Midbrain (tissue), 1 donor: ENCODE results near the gene NUCKS1.

Source experiments
- DNase-seq: peaks from one replicate; lab custom pipeline; 2025; lab: John Stamatoyannopoulos, UW

The NUCKS1 gene

DNA sequence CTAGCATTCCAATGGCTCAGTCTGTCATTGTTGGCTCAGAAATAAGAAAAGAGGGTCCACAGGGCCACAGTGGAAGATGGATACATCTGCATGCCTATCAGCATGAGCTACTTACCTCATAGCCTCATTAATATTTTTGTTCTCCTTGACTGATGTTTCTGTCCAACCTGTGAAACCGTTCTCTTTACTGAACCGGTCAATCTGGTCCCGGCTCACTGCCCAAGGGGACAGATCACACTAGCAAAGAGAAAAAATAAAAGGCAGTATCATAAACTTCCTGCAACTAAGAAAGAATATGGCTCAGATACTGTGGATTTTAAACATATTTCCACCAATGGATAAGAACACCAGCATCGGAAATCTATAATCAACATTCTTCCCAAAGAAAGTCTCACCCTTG is 20.6 kb upstream of the NUCKS1 start:
- DNase-seq = no peak

DNA sequence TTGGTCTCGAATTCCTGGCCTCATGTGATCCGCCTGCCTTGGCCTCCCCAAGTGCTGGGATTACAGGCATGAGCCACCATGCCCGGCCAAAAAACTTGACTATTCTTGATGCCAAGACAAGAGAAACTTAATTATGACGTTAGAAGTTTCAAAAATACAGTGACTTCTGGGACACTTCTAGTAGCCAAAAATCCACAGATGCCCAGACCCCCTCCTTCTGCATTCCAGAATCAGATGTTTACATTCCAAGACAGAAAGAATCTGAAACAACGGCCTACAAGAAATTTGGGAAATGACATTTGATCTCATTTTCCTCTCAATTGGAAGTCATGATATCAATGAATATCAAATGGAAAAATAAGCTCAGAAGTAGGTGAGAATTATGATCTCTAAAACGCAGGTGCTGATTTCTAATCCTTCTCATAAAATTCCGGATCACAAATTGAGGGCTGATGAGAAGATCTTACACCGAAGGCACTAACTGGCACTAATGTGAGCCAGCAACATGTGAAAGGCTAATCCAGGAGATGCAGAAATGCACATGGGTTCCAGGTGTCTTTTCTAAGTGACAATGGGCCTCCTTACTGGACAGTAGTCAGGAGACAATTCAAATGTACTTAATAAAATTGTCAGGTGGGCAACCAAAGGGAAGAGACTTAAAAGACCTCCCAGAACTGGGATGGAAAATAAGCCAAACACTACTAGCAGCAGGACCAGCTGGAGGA is 19.8 kb upstream of the NUCKS1 start:
- DNase-seq = no peak

DNA sequence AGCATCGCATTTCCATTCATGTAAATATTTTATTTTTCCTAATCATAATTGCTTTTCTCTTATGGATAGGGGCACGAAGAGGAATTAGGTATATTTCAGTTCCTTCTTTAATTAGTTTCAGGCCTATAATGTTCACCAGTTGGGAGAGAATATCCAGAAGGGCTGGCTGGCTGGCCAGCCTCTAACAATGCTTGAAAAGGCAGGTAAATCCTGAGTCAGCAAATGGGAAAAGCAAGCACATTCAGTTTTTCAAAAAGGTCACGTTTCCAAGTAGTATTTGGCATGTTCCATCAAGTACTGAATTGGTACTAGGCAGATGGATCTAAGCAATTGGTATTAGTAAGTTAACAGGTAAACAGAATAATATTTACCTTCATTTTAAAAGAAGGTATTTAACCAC is 17.3 kb upstream of the NUCKS1 start:
- no peak for DNase-seq

DNA sequence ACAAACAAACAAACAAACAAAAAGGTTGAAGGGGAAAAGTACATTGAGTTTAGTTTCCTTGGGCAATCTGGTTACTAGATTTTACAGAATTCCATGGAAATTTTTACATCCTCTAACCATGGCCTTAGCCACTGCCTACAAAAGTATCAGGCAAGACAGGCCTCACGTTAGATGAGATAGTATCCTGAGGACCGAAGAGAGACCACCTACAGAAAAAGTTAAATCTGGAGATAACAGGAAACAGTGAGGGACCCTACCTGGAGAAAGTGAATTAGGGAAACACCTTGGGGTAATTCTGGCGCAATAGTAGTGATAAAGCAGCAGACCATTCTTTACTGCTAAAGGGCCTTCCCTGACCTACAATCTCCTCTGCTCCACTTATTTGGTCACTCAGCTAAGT is 16.6 kb upstream of the NUCKS1 start:
- no peak for DNase-seq

DNA sequence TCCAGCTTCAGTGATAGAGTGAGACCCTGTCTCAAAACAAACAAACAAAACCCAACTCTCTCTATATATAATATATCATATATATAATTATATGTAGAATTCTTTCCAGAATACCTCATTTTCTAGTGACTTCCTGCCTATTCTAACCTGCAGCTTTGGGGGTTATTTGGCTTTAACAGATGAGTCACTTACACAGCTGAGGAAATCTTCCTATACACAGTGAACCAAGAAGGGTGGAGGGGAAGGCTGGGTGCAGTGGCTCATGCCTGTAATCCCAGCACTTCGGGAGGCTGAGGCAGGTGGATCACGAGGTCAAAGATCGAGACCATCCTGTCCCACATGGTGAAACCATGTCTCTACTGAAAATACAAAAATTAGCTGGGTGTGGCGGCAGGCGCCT is 16.1 kb upstream of the NUCKS1 start:
- no peak for DNase-seq

DNA sequence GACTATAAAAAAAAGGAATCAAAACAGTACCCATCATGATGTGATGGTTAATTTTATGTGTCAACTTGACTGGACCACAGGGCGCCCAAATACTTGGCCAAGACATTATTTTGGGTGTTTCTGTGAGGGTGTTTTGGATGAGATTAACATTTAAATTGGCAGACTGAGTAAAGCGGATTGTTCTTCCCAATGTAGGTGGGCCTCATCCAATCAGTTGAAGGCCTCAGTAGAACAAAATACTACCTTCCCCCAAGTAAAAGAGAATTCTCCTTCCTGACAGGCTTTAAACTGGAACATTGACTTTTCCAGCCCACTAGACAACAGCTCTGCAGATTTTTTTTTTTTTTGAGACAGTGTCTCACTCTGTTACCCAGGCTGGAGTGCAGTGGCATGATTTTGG is 14.6 kb upstream of the NUCKS1 start:
- no peak for DNase-seq

DNA sequence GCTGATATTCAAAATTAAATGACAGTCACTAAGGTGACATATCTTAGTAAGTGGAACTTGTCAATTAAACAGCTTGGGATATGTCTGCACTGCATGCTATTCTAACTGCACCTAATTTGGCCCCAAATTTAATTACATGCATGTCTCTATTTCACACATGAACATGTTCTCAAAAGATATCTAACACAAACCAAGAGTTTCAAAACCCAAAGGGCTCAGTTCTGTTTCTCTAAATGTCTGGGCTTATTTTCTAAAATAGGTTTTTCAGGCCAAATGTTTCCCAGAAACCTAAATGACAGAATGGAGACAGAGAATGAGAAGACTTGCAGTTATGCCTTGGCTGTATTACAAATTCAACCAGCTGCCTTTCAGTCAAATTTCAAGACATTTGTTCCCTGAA is 14.0 kb upstream of the NUCKS1 start:
- DNase-seq = no peak

DNA sequence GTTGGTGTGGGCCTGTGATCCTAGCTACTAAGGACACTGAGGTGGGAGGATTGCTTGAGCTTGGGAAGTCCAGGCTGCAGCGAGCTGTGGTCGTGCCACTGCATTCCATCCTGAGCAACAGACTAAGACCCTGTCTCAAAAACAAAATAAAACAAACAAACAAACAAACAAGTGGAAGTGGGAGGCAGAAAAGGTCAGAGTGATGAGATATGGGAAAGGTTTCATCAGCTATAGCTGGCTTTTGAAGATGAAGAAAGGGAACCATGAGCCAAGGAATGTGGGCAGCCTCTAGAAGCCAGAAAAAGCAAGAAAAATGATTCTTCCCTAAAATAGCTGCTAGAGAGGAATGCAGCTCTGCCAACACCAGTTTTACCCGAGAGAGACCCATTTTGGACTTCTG is 10.6 kb upstream of the NUCKS1 start:
- DNase-seq = no peak

DNA sequence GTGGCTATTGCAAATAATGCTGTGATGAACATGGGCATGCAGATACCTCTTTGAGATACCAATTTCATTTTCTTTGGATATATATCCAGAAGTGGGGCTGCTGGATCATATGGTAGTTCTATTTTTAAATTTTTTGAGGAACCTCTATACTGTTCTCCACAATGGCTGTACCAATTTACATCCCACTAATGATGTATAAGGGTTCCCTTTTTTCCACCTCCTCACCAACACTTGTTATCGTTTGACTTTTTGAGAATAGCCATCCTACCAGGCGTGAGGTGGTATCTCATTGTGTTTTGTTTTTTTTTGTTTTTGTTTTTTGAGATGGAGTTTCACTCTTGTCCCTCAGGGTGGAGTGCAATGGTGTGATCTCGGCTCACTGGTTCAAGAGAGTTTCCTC is 6.6 kb upstream of the NUCKS1 start:
- DNase-seq = no peak

DNA sequence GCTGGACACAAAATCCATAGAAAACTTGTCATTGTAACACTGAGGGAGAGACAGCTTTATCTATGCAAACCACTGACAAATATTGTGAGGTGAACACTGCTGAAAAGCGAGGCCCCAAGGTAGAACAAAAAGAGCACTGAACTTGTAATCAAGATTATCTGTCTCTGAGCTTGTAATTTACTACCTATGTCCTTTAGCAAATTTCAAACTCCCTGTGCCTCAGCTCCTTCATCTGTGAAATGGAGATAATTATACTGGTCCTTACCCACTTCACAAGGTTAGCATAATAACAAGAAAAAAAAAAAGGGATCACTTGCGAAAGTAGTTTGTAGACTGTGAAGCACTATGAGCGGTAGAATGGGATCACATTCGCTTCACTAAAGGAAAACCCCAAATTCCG is 4.9 kb upstream of the NUCKS1 start:
- DNase-seq = no peak

DNA sequence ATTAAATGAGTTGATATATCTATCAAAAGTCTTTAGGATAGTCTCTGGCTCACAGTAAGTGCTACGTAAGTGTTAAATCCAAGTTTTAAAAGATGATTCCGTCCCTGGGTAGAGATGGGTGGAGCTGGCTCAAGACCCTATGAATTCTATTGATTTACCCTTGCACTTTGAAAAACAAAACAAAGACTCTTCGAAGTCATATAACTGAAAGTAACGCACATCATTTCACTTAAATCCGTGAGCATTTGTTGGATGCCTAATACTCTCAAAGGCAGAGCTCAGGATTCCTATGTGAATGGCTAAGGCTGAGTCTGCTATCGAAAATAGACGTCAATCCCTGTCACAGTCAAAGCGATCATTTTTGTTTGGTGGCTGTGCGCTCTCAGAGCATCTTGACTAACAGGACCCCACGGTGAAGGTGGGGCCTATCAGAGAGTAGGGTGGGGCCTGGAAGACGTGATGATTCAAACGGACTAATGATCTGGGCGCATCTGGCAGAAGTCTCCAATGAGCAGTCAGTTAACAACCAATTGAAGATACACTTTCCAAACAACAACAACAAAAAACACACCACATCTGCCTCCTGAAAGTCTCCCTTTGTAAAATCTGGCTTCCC is 1.2 kb upstream of the NUCKS1 start:
- DNase-seq = no peak

DNA sequence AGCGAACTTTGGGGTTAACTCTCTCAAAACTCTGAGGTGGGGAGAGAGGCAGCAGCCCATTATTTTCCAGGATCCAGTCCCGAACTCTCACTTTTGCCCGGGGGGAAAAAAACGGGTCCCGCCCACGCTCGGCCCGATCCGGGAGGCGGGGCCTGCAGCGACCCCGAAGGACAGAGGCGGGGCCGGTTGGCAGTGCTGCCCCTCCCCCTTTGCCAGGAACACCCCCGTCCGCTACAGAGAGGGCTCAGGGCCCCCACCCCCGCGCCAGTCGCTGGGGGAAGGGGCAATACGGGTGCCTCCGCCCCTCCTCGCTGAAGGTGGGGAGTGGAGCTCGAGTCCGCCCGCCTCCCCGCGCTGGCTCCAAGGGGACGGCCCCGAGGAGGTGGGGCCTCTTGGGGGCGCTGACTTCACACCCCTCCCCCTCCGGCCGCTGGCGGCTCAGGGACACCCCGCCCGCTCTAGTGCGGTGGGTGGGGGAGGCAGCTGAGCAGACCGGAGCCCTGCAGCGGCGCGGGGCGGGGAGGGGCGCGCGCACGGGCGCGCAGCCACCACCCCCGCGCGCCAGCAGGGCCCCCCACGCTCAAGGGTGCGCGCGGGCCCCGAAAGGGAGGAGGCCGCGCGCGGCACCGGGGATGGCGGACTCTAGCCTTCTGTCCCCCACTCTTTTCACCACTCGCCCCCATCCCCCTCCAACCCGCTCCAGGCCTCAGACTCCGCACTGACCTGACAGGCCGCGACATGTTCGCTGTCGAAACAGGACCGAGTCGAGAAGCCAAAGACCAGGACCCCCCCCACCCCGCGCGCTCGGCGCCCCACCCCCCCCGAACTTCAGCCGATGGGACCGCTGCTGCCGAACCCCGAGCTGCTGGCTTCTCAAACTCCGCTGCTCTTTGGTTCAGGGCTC is 496 bp downstream of the NUCKS1 start:
- DNase-seq = peak; percentile 97

DNA sequence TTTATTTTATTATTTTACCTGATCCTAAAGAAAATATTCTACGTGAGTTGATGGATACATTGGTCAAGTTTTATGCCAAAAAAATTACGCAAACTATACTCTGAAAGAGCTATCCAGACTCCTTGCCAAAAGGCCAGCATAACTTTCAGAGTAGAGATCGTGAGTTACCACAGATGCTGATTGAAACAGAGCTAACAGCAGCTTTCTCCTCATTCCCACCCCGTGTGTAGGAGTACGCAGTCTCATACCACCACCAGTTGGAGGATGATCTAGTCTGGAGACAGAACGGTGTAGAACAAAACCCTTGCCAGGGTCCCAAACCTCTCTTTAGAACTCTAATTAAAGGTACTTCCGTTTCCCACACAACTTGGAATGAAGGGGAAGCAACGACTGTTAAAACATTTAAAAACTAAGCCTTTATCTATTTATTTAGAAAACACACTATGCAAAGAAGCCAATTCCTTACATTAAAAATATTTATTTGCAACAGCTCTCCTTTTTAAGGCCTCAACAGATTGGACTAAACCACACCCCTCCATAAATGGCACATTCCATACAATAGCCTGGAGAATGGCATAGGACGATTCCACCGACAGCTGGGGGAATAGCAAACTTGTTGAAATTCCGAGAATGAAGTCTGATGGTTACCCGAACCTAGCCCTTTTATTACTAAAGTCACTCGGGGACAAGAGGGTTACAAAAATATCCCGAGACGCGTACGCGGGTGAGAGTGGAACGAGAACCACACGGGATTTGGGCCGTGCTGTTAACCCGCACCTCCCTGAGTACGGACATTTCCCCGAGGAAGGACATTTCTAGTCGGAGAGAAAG is 1.4 kb downstream of the NUCKS1 start:
- no peak for DNase-seq

DNA sequence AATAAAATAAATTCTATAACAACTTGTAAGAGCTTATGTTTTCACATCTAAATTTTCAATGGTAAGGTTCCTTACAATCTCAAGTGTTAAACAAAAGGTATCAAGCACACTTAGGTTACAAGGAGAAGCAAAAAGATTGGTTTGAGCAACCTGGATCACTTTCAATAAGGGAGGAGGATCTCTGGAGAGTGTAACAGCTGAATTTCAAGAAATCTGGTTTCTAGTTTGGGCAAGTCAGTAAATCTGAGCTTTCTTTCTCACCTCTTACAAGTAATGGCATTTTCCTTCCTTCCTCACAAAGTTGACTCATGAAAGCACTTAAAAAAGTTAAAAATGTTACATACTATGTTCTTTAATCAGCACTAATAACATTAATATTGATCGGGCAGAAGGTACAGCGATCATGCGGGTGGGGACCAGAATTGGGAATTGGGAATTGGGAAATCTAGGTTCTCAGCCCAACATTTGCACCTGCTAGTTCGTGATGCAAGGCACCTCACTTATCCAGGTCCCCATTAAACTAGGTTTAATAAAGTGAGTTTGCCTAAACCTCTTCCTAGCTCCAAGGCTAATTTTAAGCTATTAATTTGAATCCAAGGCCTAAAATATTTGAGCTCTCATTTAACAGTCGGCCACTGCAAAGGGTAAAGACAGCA is 3.1 kb downstream of the NUCKS1 start:
- no peak for DNase-seq

DNA sequence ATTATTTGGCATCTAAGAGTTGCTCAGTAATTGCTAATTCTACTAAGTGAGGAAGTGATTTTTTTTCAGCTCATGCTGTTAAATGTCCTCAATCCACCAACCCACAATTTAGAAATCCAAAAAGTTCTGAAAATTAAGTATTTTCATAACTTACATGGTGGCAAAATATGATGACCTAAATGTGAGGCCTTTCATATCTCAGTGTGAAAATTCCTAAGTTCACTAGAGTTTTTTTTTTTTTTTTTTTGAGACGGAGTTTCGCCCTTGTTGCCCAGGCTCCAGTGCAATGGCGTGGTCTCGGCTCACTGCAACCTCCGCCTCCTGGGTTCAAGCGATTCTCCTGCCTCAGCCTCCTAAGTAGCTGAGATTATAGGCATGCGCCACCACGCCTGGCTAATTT is 5.6 kb downstream of the NUCKS1 start:
- DNase-seq = no peak

DNA sequence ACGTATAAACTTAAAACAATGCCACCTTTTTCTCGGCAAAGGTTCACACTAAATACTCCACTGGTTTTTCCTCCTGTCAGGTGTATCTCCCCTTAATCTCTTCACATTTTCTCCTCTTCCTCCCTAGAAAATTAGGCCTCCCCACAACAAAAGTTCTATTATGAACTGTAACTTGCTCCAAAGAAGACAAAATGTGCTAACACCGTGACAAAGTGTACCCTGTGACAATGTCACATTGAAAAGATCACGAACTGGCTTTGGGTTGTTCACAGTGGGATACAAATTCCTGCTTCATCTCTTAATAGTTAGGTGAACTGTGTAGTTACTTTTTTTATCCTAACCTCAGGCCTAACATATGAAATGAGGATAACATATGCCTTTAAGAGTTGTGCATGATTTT is 6.0 kb downstream of the NUCKS1 start:
- no peak for DNase-seq

DNA sequence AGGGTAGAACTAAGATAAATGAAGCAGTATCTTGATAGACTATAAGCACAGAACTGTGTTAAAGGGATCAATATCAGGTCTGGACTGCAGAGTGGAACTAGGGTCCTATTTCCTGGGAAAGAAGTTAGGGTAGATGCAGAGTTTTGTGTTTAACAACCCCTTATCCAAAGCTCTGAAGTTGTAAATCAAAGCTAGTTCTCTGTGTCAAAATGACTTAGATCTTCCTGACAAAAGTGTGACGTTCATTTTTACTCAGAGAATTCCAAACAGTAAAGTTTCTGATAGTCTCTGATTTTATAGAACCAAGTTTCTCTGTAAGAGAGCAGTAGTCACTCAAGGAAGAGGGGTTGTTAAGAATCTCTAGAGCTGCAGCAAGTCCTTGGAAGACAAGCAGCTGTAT is 8.3 kb downstream of the NUCKS1 start:
- DNase-seq = no peak

DNA sequence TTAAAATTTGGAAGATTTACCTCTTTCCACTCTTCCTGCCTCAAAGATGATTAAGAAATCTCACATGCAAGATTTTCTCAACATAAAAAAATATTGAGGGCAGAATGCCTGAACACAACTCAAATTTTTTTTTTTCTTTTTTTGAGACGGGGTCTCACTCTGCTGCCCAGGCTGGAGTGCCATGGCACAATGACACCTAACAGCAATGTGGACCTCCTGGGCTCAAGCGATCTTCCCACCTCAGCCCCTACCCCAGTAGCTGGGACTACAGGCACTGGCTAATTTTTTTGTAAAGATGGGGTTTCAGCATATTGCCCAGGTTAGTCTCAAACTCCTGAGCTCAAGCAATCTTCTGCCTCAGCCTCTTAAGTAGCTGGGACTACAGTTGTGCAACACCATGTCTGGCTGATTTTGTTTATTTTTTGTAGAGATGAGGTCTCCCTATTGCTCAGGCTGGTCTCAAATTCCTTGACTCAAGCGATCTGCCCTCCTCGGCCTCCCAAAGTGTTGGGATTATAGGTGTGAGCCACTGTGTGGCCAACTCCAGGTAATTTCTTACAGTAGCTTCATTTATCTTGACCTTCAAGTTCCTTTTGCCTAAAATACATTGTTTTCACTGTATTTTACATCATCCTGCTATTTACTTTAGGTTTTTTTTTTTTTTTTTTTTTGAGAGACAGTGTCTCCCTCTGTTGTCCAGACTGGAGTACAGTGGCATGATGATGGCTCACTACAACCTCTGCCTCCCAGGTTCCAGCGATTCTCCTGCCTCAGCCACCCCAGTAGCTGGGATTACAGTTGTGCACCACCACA is 10.4 kb downstream of the NUCKS1 start:
- DNase-seq = no peak

DNA sequence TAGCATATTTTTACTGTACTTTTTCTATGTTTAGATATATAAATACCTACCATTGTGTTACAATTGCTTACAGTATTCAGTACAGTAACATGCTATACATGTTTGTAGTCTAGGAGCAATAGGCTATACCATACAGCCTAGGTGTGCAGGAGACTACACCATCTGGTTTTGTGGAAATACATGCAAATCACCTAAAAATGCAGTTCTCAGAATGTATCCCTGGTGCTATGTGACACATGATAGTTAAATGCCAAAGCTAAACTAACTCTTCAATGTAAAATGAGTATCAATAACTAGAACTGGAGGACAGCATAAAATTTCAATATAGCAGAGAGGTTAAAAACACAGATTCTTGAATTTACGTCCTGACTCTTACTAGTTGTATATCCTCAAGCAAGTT is 14.8 kb downstream of the NUCKS1 start:
- DNase-seq = no peak

DNA sequence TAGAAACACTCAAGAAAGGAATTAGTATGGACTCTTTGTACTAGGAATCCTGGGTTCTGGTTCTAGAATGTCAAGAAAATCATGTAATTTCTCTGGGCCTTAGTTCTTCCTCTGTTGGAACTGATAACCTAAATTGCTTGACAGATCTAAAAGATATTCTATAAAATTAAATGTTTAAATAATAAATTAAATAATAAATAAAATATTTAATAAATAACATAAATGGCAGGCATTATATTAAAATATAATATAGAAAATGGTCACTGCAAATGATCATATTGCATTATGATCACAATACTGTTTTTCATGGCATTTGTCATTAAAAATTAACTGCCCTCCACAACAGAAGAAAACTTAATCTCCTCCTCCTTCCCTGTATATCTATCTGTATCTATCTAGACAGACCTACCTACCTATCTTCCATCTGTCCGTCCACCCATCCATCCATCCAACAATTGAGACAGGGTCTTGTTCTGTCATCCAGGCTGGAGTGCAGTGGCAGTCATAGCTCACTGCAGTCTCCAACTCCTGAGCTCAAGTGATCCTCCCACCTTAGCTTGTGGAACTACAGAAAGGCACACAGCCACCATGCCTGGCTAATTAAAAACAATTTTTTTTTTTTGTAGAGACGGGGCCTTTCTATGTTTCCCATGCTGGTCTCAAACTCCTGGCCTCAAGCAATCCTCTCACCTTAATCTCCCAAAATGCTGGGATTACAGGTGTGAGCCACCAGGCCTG is 16.4 kb downstream of the NUCKS1 start:
- DNase-seq = no peak
